SKM-1 treated with dmso at 0.1 percent for 144 hours (cell line): Measurements from ENCODE around the gene HPX.
"Not testable (repeated sequence)": the region's sequence is repeated elsewhere in the genome, so short reads cannot be mapped to it uniquely, and the experiment has no call there.

Source experiments
- DNase-seq: peaks from one replicate; lab custom pipeline; 2025; ENCODE audit not compliant: unreplicated experiment; lab: John Stamatoyannopoulos, UW

Gene HPX

DNA sequence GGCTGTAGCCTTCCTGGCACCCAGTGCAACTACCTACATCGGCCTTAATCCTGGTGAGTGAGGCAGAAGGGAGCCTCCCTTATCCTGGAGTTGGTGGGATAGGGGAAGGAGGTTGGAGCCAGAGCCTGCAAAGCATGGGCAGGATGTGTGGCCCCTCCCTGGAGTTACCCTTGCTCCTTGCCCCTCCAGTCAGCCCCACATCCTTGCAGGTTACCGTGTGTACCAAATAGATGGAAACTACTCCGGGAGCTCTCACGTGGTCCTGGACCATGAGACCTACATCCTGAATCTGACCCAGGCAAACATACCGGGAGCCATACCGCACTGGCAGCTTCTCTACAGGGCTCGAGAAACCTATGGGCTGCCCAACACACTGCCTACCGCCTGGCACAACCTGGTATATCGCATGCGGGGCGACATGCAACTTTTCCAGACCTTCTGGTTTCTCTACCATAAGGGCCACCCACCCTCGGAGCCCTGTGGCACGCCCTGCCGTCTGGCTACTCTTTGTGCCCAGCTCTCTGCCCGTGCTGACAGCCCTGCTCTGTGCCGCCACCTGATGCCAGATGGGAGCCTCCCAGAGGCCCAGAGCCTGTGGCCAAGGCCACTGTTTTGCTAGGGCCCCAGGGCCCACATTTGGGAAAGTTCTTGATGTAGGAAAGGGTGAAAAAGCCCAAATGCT is 46.7 kb downstream of the HPX start:
- no peak for DNase-seq

GRCh38 chr11:6392251-6392650 is 48.5 kb downstream of the HPX start:
- not testable (repeated sequence) for DNase-seq

GRCh38 chr11:6391537-6392134 is 49.2 kb downstream of the HPX start:
- no peak for DNase-seq

- no peak for DNase-seq
These were observed 49.9 kb downstream of the HPX start for GRCh38 chr11:6390718-6391469.

GRCh38 chr11:6389905-6390717 is 50.7 kb downstream of the HPX start, which contains the start of gene SMPD1:
SMPD1 (plus strand) TSS chr11:6390474; CDS start chr11:6390599, 125 bp downstream.
- peak; percentile 89 for DNase-seq

- no peak for DNase-seq
These were observed 52.0 kb downstream of the HPX start for GRCh38 chr11:6388748-6389147.

DNA sequence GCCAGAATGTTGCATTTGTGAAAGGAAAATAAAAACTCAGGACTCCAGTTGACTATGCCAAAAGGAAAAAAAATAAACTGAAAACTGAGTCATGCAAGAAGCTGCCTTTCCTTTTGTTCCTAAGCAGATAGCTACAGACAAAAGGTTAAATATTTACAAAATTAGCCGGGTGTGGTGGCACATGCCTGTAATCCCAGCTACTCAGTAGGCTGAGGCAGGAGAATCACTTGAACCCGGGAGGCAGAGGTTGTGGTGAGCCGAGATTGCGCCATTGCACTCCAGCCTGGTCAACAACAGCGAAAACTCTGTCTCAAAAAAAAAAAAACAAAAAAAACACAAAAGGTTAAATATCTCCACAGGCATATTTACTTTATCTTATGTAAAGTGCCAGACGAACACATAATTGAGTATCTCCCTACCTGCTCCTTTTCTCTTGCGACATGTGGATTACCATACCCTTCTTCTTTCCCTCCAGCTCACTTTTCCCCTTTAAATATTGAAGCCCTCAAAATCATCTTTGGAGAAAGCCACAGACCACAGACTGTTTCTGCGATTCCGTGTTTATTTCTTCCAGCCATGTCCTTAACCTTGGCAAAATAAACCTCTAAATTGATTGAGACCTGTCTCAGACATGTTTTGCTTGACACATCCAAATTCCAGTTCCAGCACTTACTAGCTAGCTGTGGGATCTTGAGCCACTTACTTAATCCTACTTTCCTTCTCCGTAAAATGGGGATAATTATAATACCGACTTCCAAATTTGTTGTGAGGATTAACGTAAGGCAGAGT is 52.8 kb downstream of the HPX start:
- DNase-seq = no peak

DNA sequence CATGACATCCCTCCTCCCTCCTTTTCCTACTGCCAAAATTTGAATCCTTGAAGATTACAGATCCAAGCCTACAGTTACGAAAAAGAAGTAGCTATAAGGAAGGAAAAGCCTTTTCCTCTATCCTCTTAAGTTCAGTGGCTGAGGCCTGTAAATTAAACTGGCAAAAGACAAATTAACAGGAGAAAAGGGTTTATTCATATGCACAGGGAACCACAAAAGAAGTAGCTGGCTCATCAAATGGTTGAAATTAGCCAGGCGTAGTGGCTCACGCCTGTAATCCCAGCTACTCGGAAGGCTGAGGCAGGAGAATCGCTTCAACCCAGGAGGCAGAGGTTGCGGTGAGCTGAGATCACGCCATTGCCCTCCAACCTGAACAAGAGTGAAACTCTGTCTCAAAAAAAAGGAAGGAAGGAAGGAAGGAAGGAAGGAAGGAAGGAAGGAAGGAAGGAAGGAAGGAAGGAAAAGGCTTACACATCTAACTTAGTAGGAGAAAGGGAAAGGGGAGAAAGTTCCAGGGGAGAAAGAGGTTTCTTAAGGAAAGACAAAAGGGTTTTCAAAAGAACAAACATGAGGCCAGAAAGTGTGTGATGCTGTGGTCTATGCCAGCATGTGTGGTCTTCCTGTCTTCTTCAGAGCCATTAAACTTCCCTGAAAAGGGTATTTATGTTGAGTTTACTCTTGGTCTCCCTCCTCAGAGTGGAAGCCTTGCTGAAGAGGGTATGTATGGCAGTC is 55.6 kb downstream of the HPX start:
- DNase-seq = no peak
